HCT116 (cell line): Measurements from ENCODE around the gene RAB3GAP1.

Experiments
- JUND ChIP-seq: IDR thresholded peaks from 2 replicates; pipeline ENCODE4 v1.6.1; 2012
- MAX ChIP-seq: IDR thresholded peaks from 2 replicates; pipeline ENCODE4 v1.6.1; 2012
- POLR2A ChIP-seq: IDR thresholded peaks from 2 replicates; pipeline ENCODE4 v1.7.0; 2011; ENCODE audit warnings: borderline replicate concordance; ENCODE audit not compliant: insufficient read depth, insufficient read length; ENCODE audit errors: extremely low read depth
- REST ChIP-seq: IDR thresholded peaks from 2 replicates; pipeline ENCODE4 v1.6.1; 2012; ENCODE audit warnings: low read depth

DNA sequence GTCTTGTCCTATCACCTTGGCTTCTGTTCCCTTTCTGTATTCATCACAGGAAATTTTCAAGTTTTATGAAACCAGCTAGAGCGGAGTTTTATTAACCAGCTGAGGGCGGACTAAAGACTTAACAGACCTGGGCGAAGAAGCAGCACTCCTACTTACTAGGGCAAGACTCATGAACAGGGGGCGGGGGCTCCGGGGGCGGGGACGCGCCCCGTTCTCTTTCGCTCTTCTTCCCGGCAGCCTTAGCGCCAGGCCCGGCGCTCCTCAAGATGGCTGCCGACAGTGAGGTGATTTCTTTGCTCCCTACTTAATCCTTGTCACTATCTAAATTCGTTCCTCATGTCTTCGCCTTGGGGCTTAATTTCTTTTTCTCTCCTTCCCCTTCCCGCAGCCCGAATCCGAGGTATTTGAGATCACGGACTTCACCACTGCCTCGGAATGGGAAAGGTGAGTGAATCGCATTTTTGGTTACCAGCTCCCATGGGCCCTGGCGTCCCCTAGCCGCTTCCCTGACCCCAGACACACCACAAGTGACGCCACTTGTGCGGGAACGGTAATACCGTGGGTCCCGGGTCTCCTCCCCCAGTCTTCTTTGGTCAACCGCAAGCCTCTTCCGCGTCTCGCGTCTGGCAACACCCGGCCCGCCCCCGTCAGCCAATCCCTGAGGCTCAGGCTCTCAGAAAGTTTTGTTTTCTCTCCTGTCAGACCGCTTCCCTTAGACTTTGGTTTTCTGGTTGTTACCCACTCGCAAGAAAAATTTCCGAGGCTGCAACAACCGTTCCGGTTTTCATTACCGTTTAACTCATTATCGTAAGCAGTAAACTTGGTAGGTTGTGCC, at the start of gene RAB3GAP1:
- TF ChIP-seq MAX (0 out of 2 replicates have a peak, but pooled peaks have one; percentile 26), JUND (no peak), POLR2A (peak; percentile 85), REST (no peak)
